Measurements from ENCODE around the gene IGLON5. TPM values are rescaled to one million over a fixed set of nuclear protein-coding genes. Genes with fewer than 3 reads are reported as not detected.

Gene IGLON5
- total RNA-seq, 1 experiment from 2014 or later, result 41.2 TPM

DNA sequence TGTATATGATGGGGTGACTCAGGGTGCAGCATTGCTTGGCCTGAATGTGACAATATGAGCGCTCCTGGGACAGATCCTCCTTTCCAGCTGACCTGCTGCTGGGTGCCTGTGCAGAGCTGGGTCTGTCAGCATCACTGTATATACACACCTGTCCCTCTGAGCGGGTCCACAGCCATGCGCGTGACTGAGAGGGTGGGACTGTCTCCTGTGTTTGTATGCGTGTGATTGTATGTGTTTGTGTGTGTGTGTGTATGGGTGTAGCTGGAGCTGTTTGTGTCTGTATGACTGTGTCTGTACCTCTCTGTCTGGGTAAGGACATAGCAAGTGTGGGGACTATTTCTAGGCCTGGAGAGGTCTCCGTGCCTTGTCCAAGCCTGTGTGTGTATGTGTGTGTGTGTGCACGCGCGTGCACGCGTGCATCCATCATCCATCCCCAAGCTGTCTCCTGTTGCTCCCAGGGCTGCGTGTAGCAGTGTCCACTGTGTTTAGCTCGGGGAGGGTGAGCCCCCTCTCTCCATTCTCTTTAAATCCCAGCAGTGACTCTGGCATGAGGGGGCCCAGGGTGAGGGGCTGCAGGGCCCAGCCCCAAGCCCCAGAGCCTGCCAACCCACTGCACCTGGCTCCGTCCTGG is 8.3 kb downstream of the IGLON5 start:
- POLR2A ChIA-PET, result no interaction called here
- Mint-ChIP-seq H3K27me3 (ENCODE audit: low read depth) (peaks cover 12% of the 10 kb centered on the region), H3K4me1 (peaks cover 15% of the 10 kb centered on the region), H3K4me3 (no peak overlapping the region), H3K9me3 (peaks cover 5% of the 10 kb centered on the region), H3K27ac (no peak overlapping the region), H3K36me3 (peaks cover 17% of the 10 kb centered on the region)
- CTCF ChIA-PET, result no interaction called here
- no peak for TF ChIP-seq ZNF423 (CRISPR knock-in tag; IDR thresholded peaks at IDR 0.05)
- no peak for TF ChIP-seq KAT7 (CRISPR knock-in tag; IDR thresholded peaks at IDR 0.05; ENCODE audit: borderline replicate concordance)
- no peak for TF ChIP-seq JAZF1 (CRISPR knock-in tag; IDR thresholded peaks at IDR 0.05)
- no peak for TF ChIP-seq GTF2I (CRISPR knock-in tag; conservative IDR thresholded peaks at IDR 0.05)
- TF ChIP-seq ATF6 (CRISPR knock-in tag; IDR thresholded peaks at IDR 0.05), result no peak
- no peak for TF ChIP-seq OVOL2 (CRISPR knock-in tag; IDR thresholded peaks at IDR 0.05; ENCODE audit: borderline replicate concordance)
- no peak for TF ChIP-seq FOXJ3 (CRISPR knock-in tag; IDR thresholded peaks at IDR 0.05; ENCODE audit: borderline replicate concordance)
- TF ChIP-seq, protein P1, sequence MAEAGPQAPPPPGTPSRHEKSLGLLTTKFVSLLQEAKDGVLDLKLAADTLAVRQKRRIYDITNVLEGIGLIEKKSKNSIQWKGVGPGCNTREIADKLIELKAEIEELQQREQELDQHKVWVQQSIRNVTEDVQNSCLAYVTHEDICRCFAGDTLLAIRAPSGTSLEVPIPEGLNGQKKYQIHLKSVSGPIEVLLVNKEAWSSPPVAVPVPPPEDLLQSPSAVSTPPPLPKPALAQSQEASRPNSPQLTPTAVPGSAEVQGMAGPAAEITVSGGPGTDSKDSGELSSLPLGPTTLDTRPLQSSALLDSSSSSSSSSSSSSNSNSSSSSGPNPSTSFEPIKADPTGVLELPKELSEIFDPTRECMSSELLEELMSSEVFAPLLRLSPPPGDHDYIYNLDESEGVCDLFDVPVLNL (CRISPR knock-in tag; IDR thresholded peaks at IDR 0.05; ENCODE audit: borderline replicate concordance, low read depth), result no peak
- TF ChIP-seq, protein P2, sequence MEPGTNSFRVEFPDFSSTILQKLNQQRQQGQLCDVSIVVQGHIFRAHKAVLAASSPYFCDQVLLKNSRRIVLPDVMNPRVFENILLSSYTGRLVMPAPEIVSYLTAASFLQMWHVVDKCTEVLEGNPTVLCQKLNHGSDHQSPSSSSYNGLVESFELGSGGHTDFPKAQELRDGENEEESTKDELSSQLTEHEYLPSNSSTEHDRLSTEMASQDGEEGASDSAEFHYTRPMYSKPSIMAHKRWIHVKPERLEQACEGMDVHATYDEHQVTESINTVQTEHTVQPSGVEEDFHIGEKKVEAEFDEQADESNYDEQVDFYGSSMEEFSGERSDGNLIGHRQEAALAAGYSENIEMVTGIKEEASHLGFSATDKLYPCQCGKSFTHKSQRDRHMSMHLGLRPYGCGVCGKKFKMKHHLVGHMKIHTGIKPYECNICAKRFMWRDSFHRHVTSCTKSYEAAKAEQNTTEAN (CRISPR knock-in tag; IDR thresholded peaks at IDR 0.05), result no peak
- DNase-seq (ENCODE audit: low spot score) (no peak), ATAC-seq (no peak)

DNA sequence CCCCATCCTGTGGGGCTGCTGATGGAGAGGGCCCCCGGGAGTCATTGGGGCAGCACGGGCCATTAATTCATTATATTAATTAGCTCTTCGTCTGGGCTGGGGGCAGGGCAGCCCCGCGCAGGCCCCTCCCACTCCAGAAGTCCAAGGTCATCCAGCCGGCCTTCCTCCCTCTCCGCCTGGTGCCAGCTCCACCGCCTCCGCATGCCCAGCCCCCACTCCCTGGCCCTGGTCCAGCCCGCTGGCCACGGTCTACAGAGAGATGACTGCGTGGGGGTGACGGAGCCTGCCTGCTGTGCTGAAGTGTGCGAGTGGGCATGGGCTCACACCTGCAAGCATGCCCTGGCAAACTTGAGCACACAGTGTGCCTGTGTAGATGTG is 8.8 kb downstream of the IGLON5 start:
- H3K27ac Mint-ChIP-seq, result no peak overlapping the region
- peaks cover 10% of the 10 kb centered on the region for H3K27me3 Mint-ChIP-seq (ENCODE audit: low read depth)
- TF ChIP-seq TCF7 (CRISPR knock-in tag; IDR thresholded peaks at IDR 0.05; ENCODE audit: low read depth) (no peak), TP53 (CRISPR knock-in tag; IDR thresholded peaks at IDR 0.05) (no peak), IRF2 (CRISPR knock-in tag; IDR thresholded peaks at IDR 0.05; ENCODE audit: borderline replicate concordance, low read depth) (no peak)
- TF ChIP-seq, protein P3, sequence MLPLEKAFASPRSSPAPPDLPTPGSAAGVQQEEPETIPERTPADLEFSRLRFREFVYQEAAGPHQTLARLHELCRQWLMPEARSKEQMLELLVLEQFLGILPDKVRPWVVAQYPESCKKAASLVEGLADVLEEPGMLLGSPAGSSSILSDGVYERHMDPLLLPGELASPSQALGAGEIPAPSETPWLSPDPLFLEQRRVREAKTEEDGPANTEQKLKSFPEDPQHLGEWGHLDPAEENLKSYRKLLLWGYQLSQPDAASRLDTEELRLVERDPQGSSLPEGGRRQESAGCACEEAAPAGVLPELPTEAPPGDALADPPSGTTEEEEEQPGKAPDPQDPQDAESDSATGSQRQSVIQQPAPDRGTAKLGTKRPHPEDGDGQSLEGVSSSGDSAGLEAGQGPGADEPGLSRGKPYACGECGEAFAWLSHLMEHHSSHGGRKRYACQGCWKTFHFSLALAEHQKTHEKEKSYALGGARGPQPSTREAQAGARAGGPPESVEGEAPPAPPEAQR (CRISPR knock-in tag; IDR thresholded peaks at IDR 0.05), result no peak
- CTCF ChIA-PET, result no interaction called here
- H3K4me3 Mint-ChIP-seq, result no peak overlapping the region
- POLR2A ChIA-PET, result no interaction called here
- no peak for DNase-seq (ENCODE audit: low spot score)
- peaks cover 3% of the 10 kb centered on the region for H3K9me3 Mint-ChIP-seq
- no peak for ATAC-seq
- H3K4me1 Mint-ChIP-seq, result peaks cover 15% of the 10 kb centered on the region
- H3K36me3 Mint-ChIP-seq, result peaks cover 12% of the 10 kb centered on the region

GRCh38 chr19:51321799-51322198 is 10.4 kb downstream of the IGLON5 start:
- DNase-seq (ENCODE audit: low spot score), result no peak
- peaks cover 10% of the 10 kb centered on the region; the same call in 1 of the 2 replicates for H3K36me3 Mint-ChIP-seq
- ChIA-PET CTCF (no interaction called here), POLR2A (no interaction called here)
- no peaks in the 10 kb centered on the region for H3K9me3 Mint-ChIP-seq
- ATAC-seq, result no peak
- peaks cover 15% of the 10 kb centered on the region for H3K4me1 Mint-ChIP-seq
- H3K27me3 Mint-ChIP-seq (ENCODE audit: low read depth), result peaks cover 21% of the 10 kb centered on the region
- TF ChIP-seq JUN (CRISPR knock-in tag; IDR thresholded peaks at IDR 0.05) (no peak), ZNF396 (CRISPR knock-in tag; IDR thresholded peaks at IDR 0.05; ENCODE audit: borderline replicate concordance) (no peak), TP53 (CRISPR knock-in tag; IDR thresholded peaks at IDR 0.05) (no peak), MLX (CRISPR knock-in tag; IDR thresholded peaks at IDR 0.05) (no peak)
- TF ChIP-seq, protein P4, sequence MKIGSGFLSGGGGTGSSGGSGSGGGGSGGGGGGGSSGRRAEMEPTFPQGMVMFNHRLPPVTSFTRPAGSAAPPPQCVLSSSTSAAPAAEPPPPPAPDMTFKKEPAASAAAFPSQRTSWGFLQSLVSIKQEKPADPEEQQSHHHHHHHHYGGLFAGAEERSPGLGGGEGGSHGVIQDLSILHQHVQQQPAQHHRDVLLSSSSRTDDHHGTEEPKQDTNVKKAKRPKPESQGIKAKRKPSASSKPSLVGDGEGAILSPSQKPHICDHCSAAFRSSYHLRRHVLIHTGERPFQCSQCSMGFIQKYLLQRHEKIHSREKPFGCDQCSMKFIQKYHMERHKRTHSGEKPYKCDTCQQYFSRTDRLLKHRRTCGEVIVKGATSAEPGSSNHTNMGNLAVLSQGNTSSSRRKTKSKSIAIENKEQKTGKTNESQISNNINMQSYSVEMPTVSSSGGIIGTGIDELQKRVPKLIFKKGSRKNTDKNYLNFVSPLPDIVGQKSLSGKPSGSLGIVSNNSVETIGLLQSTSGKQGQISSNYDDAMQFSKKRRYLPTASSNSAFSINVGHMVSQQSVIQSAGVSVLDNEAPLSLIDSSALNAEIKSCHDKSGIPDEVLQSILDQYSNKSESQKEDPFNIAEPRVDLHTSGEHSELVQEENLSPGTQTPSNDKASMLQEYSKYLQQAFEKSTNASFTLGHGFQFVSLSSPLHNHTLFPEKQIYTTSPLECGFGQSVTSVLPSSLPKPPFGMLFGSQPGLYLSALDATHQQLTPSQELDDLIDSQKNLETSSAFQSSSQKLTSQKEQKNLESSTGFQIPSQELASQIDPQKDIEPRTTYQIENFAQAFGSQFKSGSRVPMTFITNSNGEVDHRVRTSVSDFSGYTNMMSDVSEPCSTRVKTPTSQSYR (CRISPR knock-in tag; IDR thresholded peaks at IDR 0.05), result no peak
- H3K4me3 Mint-ChIP-seq, result no peak overlapping the region
- no peak overlapping the region for H3K27ac Mint-ChIP-seq

Measured in WTC11 (cell line).